HEK293 (cell line): ENCODE data around the gene LHFPL6.

Source experiments
- CTCF ChIP-seq: fragments of 450-650 bp; formaldehyde crosslinking; IDR thresholded peaks from 2 replicates; pipeline ENCODE4 v1.5.1; 2016; ENCODE audit warnings: missing biosample characterization, missing genetic modification characterization
- ELK4 ChIP-seq: IDR thresholded peaks from 2 replicates; pipeline ENCODE4 v1.6.1; 2011; ENCODE audit warnings: mild to moderate bottlenecking, low read depth, low read length, borderline replicate concordance
- ZFP37 ChIP-seq: fragments of 450-650 bp; formaldehyde crosslinking; IDR thresholded peaks from 2 replicates; pipeline ENCODE4 v1.5.1; 2016; ENCODE audit warnings: missing biosample characterization, missing genetic modification characterization
- ZNF335 ChIP-seq: fragments of 450-650 bp; formaldehyde crosslinking; conservative IDR thresholded peaks from 2 replicates; pipeline ENCODE4 v1.5.1; 2016; ENCODE audit warnings: missing biosample characterization, missing genetic modification characterization
- ZNF510 ChIP-seq: fragments of 450-650 bp; formaldehyde crosslinking; IDR thresholded peaks from 2 replicates; pipeline ENCODE4 v1.5.1; 2018; ENCODE audit warnings: mild to moderate bottlenecking, missing genetic modification characterization, missing biosample characterization; ENCODE audit not compliant: insufficient replicate concordance
- ZNF670 ChIP-seq: fragments of 450-650 bp; formaldehyde crosslinking; IDR thresholded peaks from 2 replicates; pipeline ENCODE4 v1.5.1; 2016; ENCODE audit warnings: missing biosample characterization, missing genetic modification characterization, low read depth
- ZNF692 ChIP-seq: fragments of 450-650 bp; formaldehyde crosslinking; IDR thresholded peaks from 2 replicates; pipeline ENCODE4 v1.5.1; 2016; ENCODE audit warnings: missing biosample characterization, missing genetic modification characterization

- no peak for TF ChIP-seq ZFP37 (tag by site-specific recombination)
- TF ChIP-seq ZNF670, result no peak
- TF ChIP-seq ZNF335 (tag by site-specific recombination), result no peak
- TF ChIP-seq CTCF (tag by site-specific recombination), result no peak
- TF ChIP-seq ZNF510 (tag by site-specific recombination), result no peak
- TF ChIP-seq ZNF692 (tag by site-specific recombination), result no peak
- TF ChIP-seq ELK4, result no peak
Observed at GRCh38 chr13:39455521-39456175, 147.3 kb downstream of the LHFPL6 start.
